CD4-positive, alpha-beta T cell treated with Interleukin-15 for 4 hours (primary cell): ENCODE data around the gene NUDT9.
"Not testable (repeated sequence)": the region's sequence is repeated elsewhere in the genome, so short reads cannot be mapped to it uniquely, and the experiment has no call there.

ENCODE experiments used
- DNase-seq: peaks from one replicate; pipeline ENCODE4 v3.0.0-alpha.2; 2020; ENCODE audit warnings: low spot score

NUDT9 gene

DNA sequence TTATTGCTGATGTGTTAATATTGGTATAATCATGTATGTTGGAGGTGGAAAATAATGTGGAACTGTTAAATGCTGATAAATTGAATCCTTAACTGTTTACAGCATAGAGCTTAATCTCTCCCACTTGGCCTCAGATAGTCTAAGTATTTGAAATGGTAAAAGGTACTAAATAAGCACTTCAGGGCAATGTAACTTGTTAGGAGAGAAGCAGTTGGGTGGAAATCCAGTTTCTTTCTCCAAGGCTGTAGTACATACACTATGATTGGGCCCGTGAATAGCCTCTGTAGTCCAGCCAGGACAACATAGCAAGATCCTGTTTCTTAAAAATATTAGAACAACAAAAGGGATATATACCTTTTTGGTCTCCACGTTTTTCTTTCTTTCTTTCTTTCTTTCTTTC lies 39.7 kb downstream of the NUDT9 start:
- no peak for DNase-seq

DNA sequence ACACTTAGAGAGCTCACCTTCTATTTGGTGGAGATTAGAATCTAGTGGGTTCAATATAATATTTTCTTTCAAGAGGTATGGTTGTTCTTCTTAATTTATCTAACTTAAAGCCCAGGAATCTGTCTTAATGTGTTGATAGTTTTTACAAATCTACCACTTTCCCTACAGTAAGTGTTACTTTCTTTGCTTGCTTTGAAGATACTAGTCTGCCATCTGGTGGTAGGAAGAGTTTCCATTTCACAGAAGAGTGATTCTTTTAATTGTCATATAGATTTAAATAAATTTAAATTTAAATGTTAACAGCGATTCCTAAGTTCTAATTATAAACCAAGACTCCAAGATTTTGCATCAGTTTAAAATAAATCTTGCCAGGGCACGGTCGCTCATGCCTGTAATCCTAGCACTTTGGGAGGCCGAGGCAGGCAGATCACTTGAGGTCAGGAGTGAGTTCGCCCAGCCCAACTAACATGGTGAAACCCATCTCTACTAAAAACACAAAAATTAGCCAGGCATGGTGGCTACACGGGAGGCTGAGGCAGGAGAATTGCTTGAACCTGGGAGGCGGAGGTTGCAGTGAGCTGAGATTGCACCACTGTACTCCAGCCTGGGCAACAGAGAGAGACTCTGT lies 43.5 kb downstream of the NUDT9 start:
- peak; percentile 52 for DNase-seq

DNA sequence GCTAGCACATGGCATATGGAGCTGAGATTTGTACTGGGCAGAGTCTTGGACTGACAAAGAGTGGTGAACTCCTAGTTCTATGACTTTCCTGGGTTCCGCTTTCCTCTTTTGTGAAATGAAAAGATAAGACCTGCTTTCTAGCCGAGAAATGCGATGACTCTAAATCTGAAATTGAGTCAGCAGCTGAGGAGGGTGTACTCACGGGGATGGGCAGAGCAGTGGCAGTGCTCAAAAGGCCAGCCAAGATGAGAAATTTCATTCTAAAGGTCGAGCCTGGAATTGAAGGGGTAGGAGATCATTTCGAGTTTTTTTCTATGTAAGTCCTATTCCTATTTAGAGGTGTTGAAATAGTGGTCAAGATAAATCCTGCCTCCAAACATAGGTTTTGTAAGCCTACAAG lies 47.0 kb downstream of the NUDT9 start:
- no peak for DNase-seq

DNA sequence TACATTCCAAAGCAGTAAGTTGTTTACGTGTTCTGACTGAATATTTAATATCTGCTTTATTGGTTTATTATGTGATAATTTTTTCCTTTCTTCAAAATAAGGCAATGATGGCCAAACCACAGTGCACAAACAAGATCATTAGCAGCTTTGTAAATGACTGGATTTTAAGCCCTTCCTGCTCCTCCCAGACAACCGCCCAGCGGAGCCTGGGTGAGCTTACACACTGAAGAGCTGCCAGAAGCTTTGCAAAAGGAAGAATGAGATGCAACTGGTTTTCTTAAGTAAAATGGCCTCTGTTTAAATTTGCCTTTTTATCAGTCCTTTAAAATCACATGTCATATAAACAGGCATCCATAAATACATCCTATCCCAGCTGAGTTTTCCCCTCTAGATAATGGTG lies 54.6 kb downstream of the NUDT9 start:
- no peak for DNase-seq

DNA sequence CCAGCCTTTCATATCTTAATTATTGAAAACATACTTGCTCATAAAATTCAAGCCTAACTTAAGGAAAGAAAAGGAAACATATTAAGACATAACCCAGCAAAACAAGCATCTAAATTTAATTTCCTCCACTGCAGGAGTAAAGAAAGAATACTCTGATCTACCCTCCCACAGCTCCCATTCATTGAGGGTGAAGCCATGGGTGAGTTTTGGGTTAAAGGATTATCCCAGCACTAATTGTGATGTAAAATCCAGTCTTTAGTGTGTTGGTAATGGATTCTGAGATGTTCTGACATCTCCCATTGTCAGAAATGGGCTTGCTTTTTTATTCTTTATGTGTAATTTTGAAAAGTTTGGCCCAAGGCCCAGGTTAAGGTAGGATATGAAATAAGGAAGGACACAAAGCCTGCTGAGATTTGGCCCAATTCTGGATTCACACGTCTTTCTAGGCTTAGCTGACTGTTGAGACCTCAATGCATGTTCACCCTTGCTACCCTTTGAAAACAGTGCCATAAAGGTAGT lies 56.4 kb downstream of the NUDT9 start:
- no peak for DNase-seq

DNA sequence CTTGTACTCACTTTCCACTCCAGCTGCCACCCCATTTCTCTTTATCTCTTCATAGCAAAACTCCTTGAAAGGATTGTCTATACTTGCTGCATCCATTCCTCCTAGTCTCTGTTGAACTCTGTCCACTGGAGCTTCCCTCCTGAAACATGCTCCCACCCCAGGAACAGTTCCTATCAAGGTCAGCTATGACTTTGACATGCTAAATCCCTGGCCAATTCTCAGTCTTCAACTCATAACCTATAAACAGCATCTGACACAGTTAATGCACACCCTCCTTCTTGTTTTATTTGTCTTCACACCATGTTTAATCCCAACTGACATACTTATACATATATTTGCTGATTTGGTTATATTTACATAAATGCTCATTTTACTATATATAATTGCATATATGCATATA lies 59.0 kb downstream of the NUDT9 start:
- DNase-seq, result no peak

DNA sequence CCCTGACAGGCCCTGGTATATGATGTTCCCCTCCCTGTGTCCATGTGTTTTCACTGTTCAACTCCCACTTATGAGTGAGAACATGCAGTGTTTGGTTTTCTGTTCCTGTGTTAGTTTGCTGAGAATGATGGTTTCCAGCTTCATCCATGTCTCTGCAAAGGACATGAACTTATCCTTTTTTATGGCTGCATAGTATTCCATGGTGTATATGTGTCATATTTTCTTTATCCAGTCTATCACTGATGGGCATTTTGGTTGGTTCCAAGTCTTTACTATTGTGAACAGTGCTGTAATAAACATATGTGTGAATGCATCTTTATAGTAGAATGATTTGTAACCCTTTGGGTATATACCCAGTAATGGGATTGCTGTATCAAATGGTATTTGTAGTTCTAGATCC lies 60.9 kb downstream of the NUDT9 start:
- DNase-seq, result not testable (repeated sequence)

DNA sequence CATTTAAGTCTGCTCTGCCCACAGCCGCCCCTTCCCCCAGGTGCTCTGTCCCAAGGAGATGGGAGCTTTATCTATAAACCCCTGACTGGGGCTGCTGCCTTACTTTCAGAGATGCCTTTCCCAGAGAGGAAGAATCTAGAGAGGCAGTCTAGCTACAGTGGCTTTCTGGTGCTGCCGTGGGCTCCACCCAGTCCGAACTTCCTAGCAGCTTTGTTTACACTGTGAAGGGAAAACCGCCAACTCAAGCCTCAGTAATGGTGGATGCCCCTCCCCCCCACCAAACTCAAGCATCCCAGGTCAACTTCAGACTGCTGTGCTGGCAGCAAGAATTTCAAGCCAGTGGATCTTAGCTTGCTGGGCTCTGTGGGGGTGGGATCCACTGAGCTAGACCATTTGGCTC lies 66.3 kb downstream of the NUDT9 start:
- not testable (repeated sequence) for DNase-seq

DNA sequence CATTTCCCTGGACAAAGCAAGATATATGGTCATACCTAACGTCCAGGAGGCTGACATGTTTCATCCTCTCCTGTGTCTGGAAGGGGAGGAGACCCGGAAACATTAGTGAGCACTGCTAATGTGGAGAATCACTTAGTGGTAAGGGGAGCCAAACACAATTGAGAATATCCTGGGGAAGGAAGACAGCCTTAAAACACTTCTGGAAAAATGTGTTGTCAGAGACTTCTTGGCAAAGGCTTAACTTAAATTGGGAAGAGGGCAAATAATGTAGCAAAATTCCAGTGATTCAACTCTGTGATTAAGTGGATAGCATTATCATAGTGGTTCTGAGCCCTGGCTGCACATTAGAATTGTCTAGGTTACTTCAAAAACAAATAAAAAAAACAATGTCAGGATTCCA lies 67.3 kb downstream of the NUDT9 start:
- no peak for DNase-seq

DNA sequence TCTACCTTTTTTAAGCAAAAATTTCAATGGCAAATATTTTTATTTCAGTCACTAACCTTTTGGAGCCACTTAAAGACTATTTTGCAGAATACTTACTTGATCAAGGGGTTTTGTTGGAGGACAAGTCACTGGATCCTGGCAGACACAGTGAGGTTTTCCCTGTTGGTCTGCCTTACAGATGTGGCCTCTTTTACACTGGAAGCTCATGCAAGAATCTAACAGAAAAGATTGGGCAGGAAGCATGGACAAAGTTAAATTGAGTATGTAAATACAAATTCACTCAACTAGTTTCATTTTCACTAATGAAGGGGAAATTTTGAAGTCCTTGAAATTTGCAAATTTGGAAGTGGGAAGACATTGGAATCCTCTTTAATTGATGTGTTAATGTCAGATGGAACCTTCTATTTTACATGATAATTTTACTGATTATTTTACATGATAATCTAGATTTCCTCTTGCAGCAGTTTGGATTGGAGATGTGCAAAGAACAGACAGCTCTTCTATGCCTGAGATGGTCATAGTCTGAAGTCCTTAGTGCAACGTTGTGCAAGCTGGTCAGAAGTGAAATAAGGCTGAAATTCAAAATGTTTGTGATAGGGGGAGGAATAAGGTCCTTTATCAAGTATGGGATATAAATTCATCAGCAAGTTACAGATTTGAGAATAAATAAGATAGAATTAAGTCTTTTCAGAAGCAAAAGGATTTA lies 68.4 kb downstream of the NUDT9 start:
- no peak for DNase-seq

DNA sequence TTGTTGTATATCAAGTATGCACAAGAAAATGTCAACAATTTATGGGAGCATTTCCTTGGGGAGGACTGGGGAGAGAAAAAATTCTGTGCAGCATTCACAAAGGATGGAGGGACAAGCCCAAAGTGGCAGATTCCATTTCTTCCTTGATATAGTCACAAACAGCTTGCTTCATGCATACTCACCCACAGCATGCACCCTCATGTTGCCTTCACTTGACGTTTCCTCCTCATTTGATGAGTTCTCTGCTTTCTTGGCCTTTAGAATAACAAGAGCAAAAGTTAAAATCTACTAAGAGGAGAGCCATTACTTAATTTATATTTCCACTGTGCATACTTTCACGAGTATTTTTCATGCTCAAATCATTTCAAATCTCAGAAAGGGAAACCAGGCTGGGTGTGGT lies 69.1 kb downstream of the NUDT9 start:
- DNase-seq, result no peak

DNA sequence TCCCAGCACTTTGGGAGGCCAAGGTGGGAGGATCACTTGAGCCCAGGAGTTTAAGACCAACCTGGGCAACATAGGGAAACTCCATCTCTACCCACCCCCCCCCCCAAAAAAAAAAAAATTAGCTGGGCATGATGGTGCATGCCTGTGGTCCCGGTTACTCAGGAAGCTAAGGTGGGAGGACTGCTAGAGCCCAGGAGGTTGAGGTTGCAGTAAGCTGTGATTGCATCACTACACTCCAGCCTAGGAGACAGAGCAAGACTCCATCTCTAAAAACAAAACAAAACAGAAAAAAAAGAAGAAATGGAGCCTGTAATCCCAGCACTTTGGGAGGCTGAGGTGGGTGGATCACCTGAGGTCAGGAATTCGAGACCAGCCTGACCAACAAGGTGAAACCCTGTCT lies 69.5 kb downstream of the NUDT9 start:
- DNase-seq, result not testable (repeated sequence)

DNA sequence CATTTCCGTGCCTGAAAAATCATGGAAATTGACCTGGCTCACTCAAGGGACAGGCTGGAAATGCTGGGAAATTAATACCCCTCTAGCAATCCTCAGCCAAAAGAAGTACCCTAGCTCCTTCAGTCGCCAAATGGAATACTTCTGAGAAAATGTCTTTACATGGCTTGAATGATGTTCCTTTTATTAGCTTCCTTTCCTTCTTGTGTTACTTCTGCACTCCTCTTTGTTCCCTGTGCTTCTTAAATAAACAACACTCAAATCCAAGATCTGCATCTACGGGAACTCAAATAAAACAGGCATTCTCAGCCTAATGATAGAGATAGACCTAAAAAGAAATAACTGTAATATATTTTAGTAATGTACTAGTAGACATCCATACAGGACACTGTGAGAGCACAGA lies 70.7 kb downstream of the NUDT9 start:
- DNase-seq, result no peak

DNA sequence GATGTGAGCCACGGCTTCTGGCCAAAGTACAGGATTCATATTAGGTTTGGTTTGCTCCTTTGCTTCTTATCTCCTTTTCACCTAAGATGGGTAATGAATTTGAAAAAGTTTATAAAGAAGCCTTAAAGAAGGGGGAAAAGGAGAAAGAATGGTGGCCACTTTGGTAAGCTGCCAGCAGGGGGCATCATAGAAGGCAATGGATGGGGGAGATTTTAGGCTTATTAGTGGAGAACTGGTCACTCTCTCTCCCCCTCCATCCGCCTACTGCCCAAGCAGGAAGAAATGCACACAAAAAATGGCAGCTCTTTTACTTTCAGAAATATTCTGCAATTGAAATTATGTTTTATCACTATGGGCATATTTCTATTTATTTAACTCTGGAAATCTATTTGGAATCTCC lies 74.8 kb downstream of the NUDT9 start:
- DNase-seq, result no peak

DNA sequence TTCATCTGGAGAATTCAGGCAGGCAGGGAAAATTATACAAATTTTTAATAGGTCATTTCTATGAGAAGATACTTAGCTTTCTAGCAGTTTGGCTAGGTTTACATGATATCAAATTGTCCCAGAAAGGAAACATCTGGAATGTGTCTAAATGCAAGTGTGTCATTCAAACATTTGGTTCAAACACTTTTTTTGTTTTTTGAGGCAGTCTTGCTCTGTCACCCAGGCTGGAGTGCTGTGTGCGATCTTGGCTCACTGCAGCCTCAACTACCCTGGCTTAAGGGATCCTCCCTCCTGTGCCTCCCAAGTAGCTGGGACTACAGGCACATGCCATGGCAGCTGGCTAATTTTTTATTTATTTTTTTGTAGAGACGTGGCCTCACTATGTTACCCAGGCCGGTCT lies 75.2 kb downstream of the NUDT9 start:
- DNase-seq, result no peak

DNA sequence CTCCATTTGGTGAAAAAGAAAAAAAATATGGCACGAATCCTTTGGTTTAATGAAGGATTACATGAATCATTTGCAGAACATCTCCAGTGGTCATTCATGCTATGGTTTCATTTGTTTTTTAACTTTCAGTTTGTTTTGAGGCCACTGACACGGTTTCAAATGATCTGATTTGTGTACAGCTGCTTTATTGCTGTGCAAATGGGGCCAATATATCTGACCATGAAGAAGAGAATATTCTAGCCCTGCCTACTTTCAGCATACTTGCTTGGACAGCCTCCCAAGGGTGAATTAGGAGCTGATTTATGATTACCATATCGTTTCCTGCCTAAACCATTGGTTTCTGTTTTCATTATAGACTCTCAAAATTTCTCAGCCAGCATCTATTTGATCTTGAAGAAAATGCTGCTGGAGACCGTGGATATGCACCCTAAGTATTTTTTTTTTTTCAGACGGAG lies 76.1 kb downstream of the NUDT9 start:
- DNase-seq, result no peak

DNA sequence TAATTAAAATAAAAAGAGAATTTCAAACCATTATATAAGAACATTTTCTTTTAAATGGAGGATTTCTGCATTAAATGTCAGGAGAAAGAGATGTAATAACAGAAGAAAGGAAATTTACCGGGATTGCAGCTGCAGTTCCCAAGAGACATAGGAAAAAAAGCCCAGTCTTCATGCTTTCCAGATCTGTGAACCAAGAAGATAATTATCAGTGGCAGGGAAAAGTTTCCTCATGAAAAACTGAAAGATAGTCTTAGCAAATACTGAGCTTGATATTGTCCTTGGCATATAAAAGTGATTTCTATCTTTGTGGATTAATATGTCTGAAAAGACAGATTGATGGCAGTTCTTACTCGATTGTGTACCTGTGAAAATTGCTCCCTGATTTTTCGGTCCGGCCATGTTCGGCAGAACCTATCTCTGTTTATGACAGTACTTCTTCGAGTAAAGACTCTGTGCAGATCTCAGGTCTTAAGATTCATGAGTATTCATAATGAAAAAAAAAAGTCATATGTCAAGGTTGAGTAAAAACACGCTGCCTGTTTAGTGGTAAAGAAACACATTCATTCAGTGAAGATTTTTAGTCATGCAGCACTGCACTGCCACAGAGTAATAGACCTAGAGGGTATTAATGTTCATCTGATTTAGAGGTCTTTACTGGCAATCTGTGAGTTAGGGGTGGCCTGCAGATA lies 77.2 kb downstream of the NUDT9 start:
- no peak for DNase-seq

DNA sequence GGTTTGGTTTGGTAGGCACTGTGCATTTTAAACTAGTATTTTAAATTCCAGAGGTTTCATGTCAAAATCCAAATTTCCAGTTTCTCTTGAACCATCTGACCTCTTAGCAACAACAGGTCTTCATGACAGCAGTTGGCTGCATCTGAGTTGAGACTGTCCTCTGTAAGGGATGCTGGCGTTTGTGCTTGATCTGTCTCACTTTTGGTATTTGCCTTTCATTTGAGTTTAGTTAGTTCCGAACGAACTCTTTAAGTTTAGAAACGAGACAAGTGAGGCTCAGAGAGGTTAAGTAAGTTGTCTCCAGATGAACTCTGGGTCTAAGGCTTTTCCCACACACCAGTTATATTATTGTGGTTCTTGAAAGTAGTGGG lies 77.7 kb downstream of the NUDT9 start:
- no peak for DNase-seq

DNA sequence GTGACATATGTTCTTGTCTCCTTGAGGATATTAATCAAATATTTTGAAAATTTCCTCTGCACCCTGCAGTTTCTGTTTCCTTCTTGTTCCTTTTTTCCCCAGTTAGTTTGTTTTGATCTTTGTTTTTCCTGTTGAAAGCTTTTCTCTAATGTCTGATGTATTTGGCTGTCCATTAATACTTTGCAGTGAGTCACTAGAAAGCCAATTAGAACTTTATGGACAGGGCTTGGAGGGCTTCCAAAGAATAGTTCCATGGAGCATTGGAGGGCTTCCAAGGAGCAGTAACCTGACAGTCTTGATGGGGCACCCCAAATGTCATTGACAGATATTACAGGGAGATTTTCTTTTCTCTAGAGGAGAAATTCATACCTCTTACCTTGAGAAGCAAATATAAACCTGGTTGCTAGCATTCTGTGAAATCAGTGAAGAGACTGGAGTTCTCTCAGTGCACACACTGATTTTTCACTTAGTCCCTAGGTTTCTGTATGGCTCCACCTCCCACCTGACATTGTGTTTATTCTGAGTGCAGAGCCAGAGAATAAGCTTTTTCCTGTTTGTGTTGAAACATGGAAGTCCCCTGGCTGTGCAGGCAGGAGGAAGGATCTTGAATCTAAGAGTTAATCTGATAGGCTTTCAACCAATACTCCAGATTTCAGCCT lies 80.3 kb downstream of the NUDT9 start:
- DNase-seq, result no peak

DNA sequence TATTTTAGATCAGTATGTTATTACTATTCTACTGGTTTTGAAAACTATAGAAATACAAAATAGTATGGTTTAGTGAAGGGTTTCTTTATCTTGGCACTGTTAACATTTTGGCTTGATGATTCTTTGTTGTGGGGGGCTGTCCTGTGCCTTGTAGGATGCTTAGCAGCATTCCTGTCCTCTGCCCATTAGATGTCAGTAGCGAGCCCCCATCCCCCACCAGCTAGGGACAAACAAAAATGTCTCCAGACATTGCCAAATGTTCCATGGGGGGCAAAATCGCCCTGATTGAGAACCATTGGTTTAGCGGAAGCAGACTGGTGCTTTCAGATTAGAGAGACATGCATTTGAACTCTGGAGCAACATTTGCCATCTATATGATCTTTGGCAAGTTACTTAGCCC lies 83.5 kb downstream of the NUDT9 start:
- DNase-seq, result no peak

DNA sequence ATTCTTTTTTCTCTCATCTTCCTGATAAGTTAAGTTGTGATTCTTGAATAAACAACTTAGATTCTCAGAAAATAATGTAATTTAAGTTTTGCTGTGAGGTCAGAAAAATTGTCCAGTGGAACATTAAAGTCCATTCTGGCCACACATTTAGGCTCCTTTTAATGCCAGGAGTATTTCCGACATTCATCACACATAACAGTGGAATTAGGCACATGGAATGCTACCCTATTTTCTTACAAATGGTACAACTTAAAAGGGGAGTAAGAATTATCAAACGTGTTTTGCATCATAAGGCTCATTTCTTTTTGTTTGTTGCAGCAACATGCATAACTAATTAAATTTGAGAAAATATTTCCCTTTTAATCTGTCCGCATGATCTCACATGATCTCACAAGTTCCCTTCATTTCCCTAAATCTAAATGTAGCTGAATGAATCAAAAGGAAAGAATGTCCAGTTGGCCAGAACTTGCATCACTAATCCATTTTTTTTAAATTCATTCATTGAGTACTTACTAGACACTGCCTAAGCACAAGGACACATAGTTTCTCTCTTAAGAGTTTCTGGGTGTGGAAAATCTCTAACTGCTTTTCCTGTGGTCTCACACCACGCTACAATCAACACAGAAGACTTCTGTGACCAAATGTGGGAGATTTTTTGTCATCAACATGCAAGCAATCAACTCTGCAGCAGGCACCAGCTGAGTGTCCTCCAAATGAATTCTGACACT lies 84.8 kb downstream of the NUDT9 start:
- no peak for DNase-seq
